Upper lobe of left lung (tissue), 6 donors: ENCODE measurements around the gene MYO1E. TPM values are rescaled to one million over a fixed set of nuclear protein-coding genes. Genes with fewer than 3 reads are reported as not detected.

Experiments used
- ATAC-seq, 2 donors: fragments of 200-7000 bp; cut with Tn5 transposase; one replicate each; pipeline ENCODE4 v1.9.1; 2022; ENCODE audit warnings: mild to moderate bottlenecking in 2 of 2, moderate library complexity in 2 of 2; ENCODE audit not compliant: low FRiP score in 2 of 2
- DNase-seq, 2 donors: peaks; one replicate each; pipeline ENCODE4 v3.0.0-alpha.2; 2019 to 2020
- H3K27ac ChIP-seq, 4 donors: fragments of 200-600 bp; sonication (generic); one replicate each; pipeline ENCODE4 v1.5.1; 2016 to 2019
- H3K27me3 ChIP-seq, 4 donors: fragments of 200-600 bp; sonication (generic); one replicate each; pipeline ENCODE4 v1.5.1; 2017 to 2019
- H3K36me3 ChIP-seq, 4 donors: fragments of 200-600 bp; sonication (generic); one replicate each; pipeline ENCODE4 v1.5.1; 2016 to 2019
- H3K4me1 ChIP-seq, 4 donors: fragments of 200-600 bp; sonication (generic); one replicate each; pipeline ENCODE4 v1.5.1; 2018 to 2019
- H3K4me3 ChIP-seq, 4 donors: fragments of 200-600 bp; sonication (generic); one replicate each; pipeline ENCODE4 v1.5.1; 2017 to 2019; ENCODE audit warnings: mild to moderate bottlenecking in 2 of 4, moderate library complexity in 1 of 4
- H3K9me3 ChIP-seq, 4 donors: fragments of 200-600 bp; sonication (generic); one replicate each; pipeline ENCODE4 v1.5.1; 2018 to 2019
- EP300 ChIP-seq, 4 donors: sonication (generic); formaldehyde crosslinking; IDR thresholded peaks; one replicate each; pipeline ENCODE4 v1.5.1; 2017; ENCODE audit warnings: antibody characterized with exemption in 4 of 4, control low read depth in 2 of 4
- POLR2A ChIP-seq, 4 donors: fragments of 450-650 bp; IDR thresholded peaks; one replicate each; pipeline ENCODE4 v1.5.1; 2016 to 2017; ENCODE audit warnings: antibody characterized with exemption in 4 of 4, mild to moderate bottlenecking in 2 of 4
- POLR2AphosphoS5 ChIP-seq, 2 donors: sonication (generic); formaldehyde crosslinking; IDR thresholded peaks; one replicate each; pipeline ENCODE4 v1.5.1; 2017; ENCODE audit warnings: antibody characterized with exemption in 2 of 2
- WGBS, 2 donors: methylation state at CpG; one replicate each; pipeline ENCODE4 v1.1.5; 2017 to 2018; 5-methylcytosine and 5-hydroxymethylcytosine counted together
- total RNA-seq, 6 donors: library from RNA; depleted of rRNA in 4 of 6; stranded (reverse); fragments of >200 nt in 4 of 6; gene quantifications; one replicate each; pipeline versions ENCODE4 v1.1.0 to v1.2.1, GENCODE V29; 2016 to 2021
- TF ChIP-seq, protein P1 (sequence below), 6 experiments: fragments of 450-650 bp in 4 of 6; fragments of 200-600 bp in 2 of 6; sonication (generic) in 2 of 6; IDR thresholded peaks; one replicate each; pipeline ENCODE4 v1.5.1; 2016 to 2019; ENCODE audit warnings: antibody characterized with exemption in 6 of 6
- donor health status: DM: no; HTN: no; CAD: no; lungs with moderate emphysema.
- donor health status: DM: no; HTN: yes; CAD: no; lungs with severe emphysema.

The MYO1E gene
- total RNA-seq, 6 donors from 2014 or later = 39.7 to 161 (median 71.9) TPM

DNA sequence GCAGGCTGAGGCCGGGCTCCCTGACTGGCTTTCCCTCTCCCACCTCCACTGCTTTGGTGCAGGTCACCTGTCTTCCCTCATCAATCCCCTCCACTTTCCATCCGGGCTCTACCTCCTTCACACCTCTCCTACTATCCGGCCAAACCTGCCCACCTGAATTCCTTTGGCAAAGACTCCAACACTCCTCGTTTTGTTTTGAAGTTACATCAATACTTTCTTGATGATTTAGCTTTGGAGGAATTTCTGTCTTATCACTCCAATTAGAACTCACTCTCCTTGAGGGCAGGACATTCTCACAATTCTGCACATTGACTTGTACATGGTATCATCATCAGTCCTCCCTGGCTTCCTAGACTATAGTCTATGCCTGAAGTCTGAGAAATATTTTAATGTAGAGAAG is 145.7 kb downstream of the MYO1E start:
- TF ChIP-seq POLR2A (IDR thresholded peaks at IDR 0.05) (no peak), EP300 (IDR thresholded peaks at IDR 0.05) (no peak), POLR2AphosphoS5 (IDR thresholded peaks at IDR 0.05) (no peak)
- TF ChIP-seq, protein P1, sequence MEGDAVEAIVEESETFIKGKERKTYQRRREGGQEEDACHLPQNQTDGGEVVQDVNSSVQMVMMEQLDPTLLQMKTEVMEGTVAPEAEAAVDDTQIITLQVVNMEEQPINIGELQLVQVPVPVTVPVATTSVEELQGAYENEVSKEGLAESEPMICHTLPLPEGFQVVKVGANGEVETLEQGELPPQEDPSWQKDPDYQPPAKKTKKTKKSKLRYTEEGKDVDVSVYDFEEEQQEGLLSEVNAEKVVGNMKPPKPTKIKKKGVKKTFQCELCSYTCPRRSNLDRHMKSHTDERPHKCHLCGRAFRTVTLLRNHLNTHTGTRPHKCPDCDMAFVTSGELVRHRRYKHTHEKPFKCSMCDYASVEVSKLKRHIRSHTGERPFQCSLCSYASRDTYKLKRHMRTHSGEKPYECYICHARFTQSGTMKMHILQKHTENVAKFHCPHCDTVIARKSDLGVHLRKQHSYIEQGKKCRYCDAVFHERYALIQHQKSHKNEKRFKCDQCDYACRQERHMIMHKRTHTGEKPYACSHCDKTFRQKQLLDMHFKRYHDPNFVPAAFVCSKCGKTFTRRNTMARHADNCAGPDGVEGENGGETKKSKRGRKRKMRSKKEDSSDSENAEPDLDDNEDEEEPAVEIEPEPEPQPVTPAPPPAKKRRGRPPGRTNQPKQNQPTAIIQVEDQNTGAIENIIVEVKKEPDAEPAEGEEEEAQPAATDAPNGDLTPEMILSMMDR (IDR thresholded peaks at IDR 0.05) = no peak
- 85 to 94% methylated on average over 4 of the region's 4 CpGs for WGBS, 2 donors
- H3K4me1 ChIP-seq = peaks cover 0 to 5% (median 1%) of the 10 kb centered on the region in 4 donors

DNA sequence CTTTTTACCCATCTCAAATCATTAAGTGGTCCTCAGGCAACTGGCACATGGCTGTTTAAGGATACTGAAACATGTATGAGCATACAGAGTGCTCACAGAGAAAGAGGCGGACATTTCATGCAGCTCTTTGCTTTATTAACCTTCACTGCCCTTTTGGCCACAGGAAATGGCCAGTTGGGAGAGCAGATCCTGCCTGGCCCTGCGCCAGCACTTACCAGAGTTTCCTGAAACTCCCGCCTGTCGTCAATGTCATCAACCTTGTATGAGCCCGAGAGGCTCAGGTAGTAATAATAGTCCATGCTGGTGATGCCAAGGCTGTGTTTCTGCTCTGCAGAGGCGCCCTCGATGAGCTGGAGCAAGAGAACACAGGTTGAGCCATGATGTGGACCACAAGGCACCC is 148.2 kb downstream of the MYO1E start:
- H3K4me1 ChIP-seq = peaks cover 0 to 5% (median 1%) of the 10 kb centered on the region in 4 donors
- DNase-seq (no peak), ATAC-seq (no peak)
- H3K27ac ChIP-seq = no peak overlapping the region
- H3K27me3 ChIP-seq = no peaks in the 10 kb centered on the region
- 64 to 79% methylated on average over 7 of the region's 7 CpGs for WGBS, 2 donors
- H3K36me3 ChIP-seq = peaks cover 0 to 33% (median 9%) of the 10 kb centered on the region in 4 donors
- H3K9me3 ChIP-seq = no peaks in the 10 kb centered on the region
- H3K4me3 ChIP-seq = no peak overlapping the region
- no peak for TF ChIP-seq POLR2A (IDR thresholded peaks at IDR 0.05)
- TF ChIP-seq EP300 (IDR thresholded peaks at IDR 0.05) = no peak
- no peak for TF ChIP-seq POLR2AphosphoS5 (IDR thresholded peaks at IDR 0.05)
- TF ChIP-seq, protein P1 (IDR thresholded peaks at IDR 0.05) = no peak

More for the DNA sequence above, 145.7 kb downstream of the MYO1E start:
- Histone ChIP-seq H3K4me3 (no peak overlapping the region), H3K27me3 (no peaks in the 10 kb centered on the region), H3K9me3 (no peaks in the 10 kb centered on the region), H3K36me3 (peaks cover 0 to 28% (median 9%) of the 10 kb centered on the region in 4 donors), H3K27ac (no peak overlapping the region)
- no peak for ATAC-seq
- DNase-seq = no peak

DNA sequence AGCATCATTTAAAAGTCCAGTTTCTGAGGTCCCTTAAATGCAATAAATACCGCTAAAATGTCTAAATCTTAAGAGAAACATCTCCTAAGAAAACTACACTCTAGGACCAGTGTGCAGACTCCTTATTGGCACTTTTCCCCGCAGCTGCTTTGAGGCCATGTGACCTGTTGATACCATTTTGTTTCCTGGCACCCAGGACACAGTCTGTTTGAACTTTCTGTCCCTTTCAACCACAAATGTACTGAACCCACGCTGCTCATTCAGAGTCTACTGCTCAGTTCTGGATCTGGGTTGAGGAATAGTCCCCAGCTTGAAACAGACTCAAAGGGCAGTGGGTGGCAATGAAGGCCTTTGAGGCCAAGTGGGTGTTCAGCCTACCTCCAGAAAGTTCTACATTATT is 148.9 kb downstream of the MYO1E start:
- H3K9me3 ChIP-seq = no peaks in the 10 kb centered on the region
- no peaks in the 10 kb centered on the region for H3K27me3 ChIP-seq
- H3K27ac ChIP-seq = no peak overlapping the region
- peaks cover 0 to 5% (median 1%) of the 10 kb centered on the region in 4 donors for H3K4me1 ChIP-seq
- no peak for DNase-seq
- ATAC-seq = no peak
- TF ChIP-seq POLR2A (IDR thresholded peaks at IDR 0.05) (no peak), EP300 (IDR thresholded peaks at IDR 0.05) (no peak), POLR2AphosphoS5 (IDR thresholded peaks at IDR 0.05) (no peak)
- TF ChIP-seq, protein P1 (IDR thresholded peaks at IDR 0.05) = no peak
- no peak overlapping the region for H3K4me3 ChIP-seq
- 83 to 90% methylated on average over 3 of the region's 3 CpGs for WGBS, 2 donors
- peaks cover 0 to 33% (median 9%) of the 10 kb centered on the region in 4 donors for H3K36me3 ChIP-seq

DNA sequence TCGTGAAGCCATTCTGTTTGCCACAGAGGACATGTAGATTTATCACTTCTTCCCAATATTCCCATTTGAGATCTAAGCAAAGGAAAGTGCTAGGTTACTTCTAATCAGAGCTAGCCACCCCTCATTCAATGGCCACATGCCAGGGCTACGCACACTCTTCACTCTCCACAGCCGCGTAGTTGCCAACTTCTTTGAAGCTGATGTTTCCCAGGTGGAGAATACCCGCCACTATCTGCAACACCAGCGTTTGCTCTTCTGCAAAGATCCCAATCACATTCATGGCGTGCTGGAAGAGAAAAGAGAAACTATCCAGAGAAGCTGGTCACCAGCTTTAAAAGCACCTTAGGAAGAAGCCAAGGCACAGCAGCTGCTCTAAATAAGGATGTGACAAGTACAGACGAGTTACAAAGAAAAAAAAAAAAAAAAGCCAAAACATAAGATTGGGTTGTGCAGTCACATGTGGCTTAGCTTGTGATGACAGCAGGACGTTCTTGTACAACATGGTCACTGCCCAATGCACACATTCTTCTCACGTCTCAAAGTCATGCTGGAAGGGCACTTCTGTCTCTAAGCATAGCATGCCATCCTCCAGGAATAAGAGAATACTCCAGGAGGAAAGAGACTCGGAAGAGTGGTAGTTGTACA is 149.6 kb downstream of the MYO1E start:
- TF ChIP-seq EP300 (IDR thresholded peaks at IDR 0.05) (no peak), POLR2AphosphoS5 (IDR thresholded peaks at IDR 0.05) (no peak), POLR2A (IDR thresholded peaks at IDR 0.05) (no peak)
- TF ChIP-seq, protein P1 (IDR thresholded peaks at IDR 0.05) = no peak
- Histone ChIP-seq H3K27me3 (no peaks in the 10 kb centered on the region), H3K27ac (no peak overlapping the region), H3K4me3 (no peak overlapping the region), H3K9me3 (no peaks in the 10 kb centered on the region), H3K36me3 (peaks cover 0 to 34% (median 9%) of the 10 kb centered on the region in 4 donors), H3K4me1 (peaks cover 0 to 5% (median 1%) of the 10 kb centered on the region in 4 donors)
- WGBS, 2 donors = 87 to 92% methylated on average over 11 of the region's 11 CpGs
- DNase-seq = no peak
- ATAC-seq = no peak
